ENCODE data around the gene TBC1D24. TPM values are rescaled to one million over a fixed set of nuclear protein-coding genes. Genes with fewer than 3 reads are reported as not detected.

Gene TBC1D24
- total and polyA plus RNA-seq, 9 of the 15 experiments (the other 6 are each of a cell fraction or from before 2014, with no cell fraction given) = 1.7 to 22.6 (median 7.2) TPM

DNA sequence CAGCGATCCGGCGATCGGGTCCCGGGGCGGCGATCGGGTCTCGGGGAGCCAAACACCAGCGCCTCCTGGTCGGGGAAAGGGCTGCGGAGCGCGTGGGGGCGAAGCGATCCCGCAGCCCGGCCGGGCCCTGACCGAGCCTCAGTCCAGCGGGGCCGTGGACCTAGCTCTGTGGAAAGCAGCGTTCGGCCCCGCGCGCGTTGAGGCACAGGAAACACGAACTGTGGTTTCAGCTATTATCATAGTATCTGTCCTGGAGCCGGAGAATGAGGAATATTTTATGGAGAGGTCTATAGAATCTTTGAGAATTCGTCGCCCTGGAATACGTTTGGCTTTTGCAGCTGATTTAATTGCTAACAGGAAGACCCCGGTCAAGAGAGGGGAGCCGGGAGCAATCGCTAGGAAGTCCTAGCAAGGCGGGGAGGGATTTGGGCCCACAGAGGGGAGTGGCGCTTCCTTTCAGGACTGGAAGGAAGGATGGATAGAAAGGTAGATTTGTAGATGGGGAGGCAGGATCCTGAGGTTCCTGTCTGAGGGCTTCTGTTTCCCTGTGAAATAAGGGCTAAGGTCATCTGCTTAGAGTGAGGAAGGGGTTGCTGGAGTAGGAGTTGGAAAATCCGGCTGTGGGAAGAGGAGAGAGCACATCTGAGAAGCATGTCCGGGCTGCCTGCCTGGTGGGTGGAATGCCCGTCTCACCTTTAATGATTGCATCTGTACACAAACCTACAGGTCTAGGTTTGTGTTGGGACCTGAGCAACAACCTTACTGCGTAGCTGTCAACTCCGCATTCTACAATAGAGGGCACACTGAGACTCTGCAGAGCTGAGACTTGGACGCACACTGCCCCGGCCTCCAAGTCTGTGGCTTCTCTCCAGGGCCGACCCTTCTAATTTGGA, 44.9 kb upstream of the TBC1D24 start:
- no peaks in the 10 kb centered on the region; the same call in none of the 2 replicates for H4K20me1 ChIP-seq (replicated peaks; ENCODE audit: control insufficient read depth, insufficient read depth, low read length)
- intact Hi-C loops (cut with micrococcal nuclease) (loop anchor here (2.0 kb wide), 2 partner anchors 71 to 133 kb away; no protein-coding TSS in a partner anchor), in situ Hi-C loops (cut with MboI) (no loop called here)
- H3K36me3 ChIP-seq (ENCODE audit: control insufficient read depth, insufficient read depth, low read length) = peaks cover 46% of the 10 kb centered on the region
- H3K79me2 ChIP-seq (ENCODE audit: control insufficient read depth, insufficient read depth, low read length) = peaks cover 44% of the 10 kb centered on the region
- FAIRE-seq = peak; percentile 82
- POLR2A ChIA-PET = interaction anchor here (0.7 to 2.8 kb wide), 8 partner anchors 10 to 277 kb away, joined by 3 to 17 read pairs (median 4); partner anchors contain the start of gene AMDHD2
- CTCF ChIA-PET (ENCODE audit: low intra/inter-chr PET ratio) = interaction anchor here (0.6 to 3.8 kb wide), 4 partner anchors 11 to 445 kb away, joined by 3 to 17 read pairs (median 8); partner anchors contain the start of gene ABCA3
- H3K27me3 ChIP-seq (ENCODE audit: control insufficient read depth in 2 of 2, insufficient read depth in 2 of 2, low read length in 2 of 2) = no peaks in the 10 kb centered on the region
- H3K9me1 ChIP-seq (ENCODE audit: control insufficient read depth, insufficient read depth, low read length) = no peaks in the 10 kb centered on the region
- WGBS (ENCODE audit: insufficient coverage, low coverage, missing lambda C conversion rate) = 2% methylated on average over 43 of the region's 46 CpGs
- H3K9ac ChIP-seq (ENCODE audit: insufficient read depth in 1 of 2, low read depth in 2 of 2, low read length in 2 of 2) = peak overlapping the region; percentile 93 to 99
- ATAC-seq = peak; percentile 40
- peak overlapping the region; percentile 89; the same call in 1 of the 2 replicates for H2AFZ ChIP-seq (ENCODE audit: low read depth, low read length)
- TSS peak; percentile 49 for BruUV-seq (replicated peaks)
- peak overlapping the region; percentile 87 for H3K27ac ChIP-seq (ENCODE audit: extremely low read depth, low read depth, low read length)
- H3K4me1 ChIP-seq (replicated peaks in 1 of 2; ENCODE audit: control insufficient read depth in 2 of 2, insufficient read depth in 2 of 2, low read length in 2 of 2) = peaks cover 21 to 27% of the 10 kb centered on the region in 2 experiments; a peak in 4 of 5 replicates
- no peaks in the 10 kb centered on the region for H3K9me3 ChIP-seq (replicated peaks; ENCODE audit: control insufficient read depth, insufficient read depth, low read depth, low read length)
- peak overlapping the region; percentile 93 for H3K4me3 ChIP-seq
- H3K4me2 ChIP-seq (ENCODE audit: insufficient read depth, low read length) = peak overlapping the region; percentile 86
- DNase-seq (ENCODE audit: extremely low read depth in 1 of 4, low spot score in 3 of 4) = peak in 2 of 4 experiments; percentile 38 to 61
- TF ChIP-seq RBM34 (IDR thresholded peaks at IDR 0.05; ENCODE audit: borderline replicate concordance, insufficient read depth, low read length) = no peak
- TF ChIP-seq BDP1 (IDR thresholded peaks at IDR 0.05; ENCODE audit: insufficient read depth, insufficient read length) = no peak
- TF ChIP-seq MYBL2 (IDR thresholded peaks at IDR 0.05; ENCODE audit: low read depth) = no peak
- TF ChIP-seq MYBL2 (CRISPR knock-in tag; IDR thresholded peaks at IDR 0.05; ENCODE audit: borderline replicate concordance) = no peak
- peak; percentile 56; the same call in 1 of the 2 replicates for TF ChIP-seq FOXK1 (CRISPR knock-in tag; IDR thresholded peaks at IDR 0.05; ENCODE audit: borderline replicate concordance)
- peak; percentile 27; the same call in 1 of the 2 replicates for TF ChIP-seq SP1 (CRISPR knock-in tag; IDR thresholded peaks at IDR 0.05)
- TF ChIP-seq ZBTB1 (CRISPR knock-in tag; IDR thresholded peaks at IDR 0.05; ENCODE audit: borderline replicate concordance, low read depth) = 0 out of 2 replicates have a peak, but pooled peaks have one; percentile 29
- TF ChIP-seq TARDBP (IDR thresholded peaks at IDR 0.05) = no peak
- 0 out of 2 replicates have a peak, but pooled peaks have one; percentile 17 for TF ChIP-seq SOX6 (IDR thresholded peaks at IDR 0.05)
- TF ChIP-seq, protein P1, sequence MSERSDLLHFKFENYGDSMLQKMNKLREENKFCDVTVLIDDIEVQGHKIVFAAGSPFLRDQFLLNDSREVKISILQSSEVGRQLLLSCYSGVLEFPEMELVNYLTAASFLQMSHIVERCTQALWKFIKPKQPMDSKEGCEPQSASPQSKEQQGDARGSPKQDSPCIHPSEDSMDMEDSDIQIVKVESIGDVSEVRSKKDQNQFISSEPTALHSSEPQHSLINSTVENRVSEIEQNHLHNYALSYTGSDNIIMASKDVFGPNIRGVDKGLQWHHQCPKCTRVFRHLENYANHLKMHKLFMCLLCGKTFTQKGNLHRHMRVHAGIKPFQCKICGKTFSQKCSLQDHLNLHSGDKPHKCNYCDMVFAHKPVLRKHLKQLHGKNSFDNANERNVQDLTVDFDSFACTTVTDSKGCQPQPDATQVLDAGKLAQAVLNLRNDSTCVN (CRISPR knock-in tag; IDR thresholded peaks at IDR 0.05) = 0 out of 2 replicates have a peak, but pooled peaks have one; percentile 52
- TF ChIP-seq ZNF584 (CRISPR knock-in tag; IDR thresholded peaks at IDR 0.05; ENCODE audit: low read depth) = no peak
- TF ChIP-seq, protein P2, sequence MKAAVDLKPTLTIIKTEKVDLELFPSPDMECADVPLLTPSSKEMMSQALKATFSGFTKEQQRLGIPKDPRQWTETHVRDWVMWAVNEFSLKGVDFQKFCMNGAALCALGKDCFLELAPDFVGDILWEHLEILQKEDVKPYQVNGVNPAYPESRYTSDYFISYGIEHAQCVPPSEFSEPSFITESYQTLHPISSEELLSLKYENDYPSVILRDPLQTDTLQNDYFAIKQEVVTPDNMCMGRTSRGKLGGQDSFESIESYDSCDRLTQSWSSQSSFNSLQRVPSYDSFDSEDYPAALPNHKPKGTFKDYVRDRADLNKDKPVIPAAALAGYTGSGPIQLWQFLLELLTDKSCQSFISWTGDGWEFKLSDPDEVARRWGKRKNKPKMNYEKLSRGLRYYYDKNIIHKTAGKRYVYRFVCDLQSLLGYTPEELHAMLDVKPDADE (conservative IDR thresholded peaks at IDR 0.05; ENCODE audit: control insufficient read depth, low read depth, low read length) = 0 out of 2 replicates have a peak, but pooled peaks have one; percentile 13
- 0 out of 2 replicates have a peak, but pooled peaks have one; percentile 12 for TF ChIP-seq CC2D1A (IDR thresholded peaks at IDR 0.05)
- TF ChIP-seq SMAD3 (CRISPR knock-in tag; conservative IDR thresholded peaks at IDR 0.05) = no peak
- no peak for TF ChIP-seq EGR1 (conservative IDR thresholded peaks at IDR 0.05)
- no peak for TF ChIP-seq ZNF507 (tag; conservative IDR thresholded peaks at IDR 0.05)
- peak; percentile 14 for TF ChIP-seq HNRNPLL (IDR thresholded peaks at IDR 0.05; ENCODE audit: low read depth, low read length, poor library complexity, severe bottlenecking)
- peak; percentile 13 for TF ChIP-seq RBBP5 (IDR thresholded peaks at IDR 0.05; ENCODE audit: borderline replicate concordance, insufficient read depth, low read length, poor library complexity, severe bottlenecking)
- peak; percentile 37 for TF ChIP-seq HMGN3 (IDR thresholded peaks at IDR 0.05; ENCODE audit: borderline replicate concordance, extremely low read depth, insufficient read length, low read depth, low read length)
